GM23248 (cell line): Measurements from ENCODE around the gene ELFN1.

Source experiments
- EZH2 ChIP-seq: fragments of 200-600 bp; sonication (generic); IDR thresholded peaks from 2 replicates; pipeline ENCODE4 v1.6.1; 2018; ENCODE audit warnings: antibody characterized with exemption, mild to moderate bottlenecking; ENCODE audit not compliant: insufficient read depth, poor library complexity, severe bottlenecking
- EZH2phosphoT487 ChIP-seq: fragments of 200-600 bp; sonication (generic); IDR thresholded peaks from 2 replicates; pipeline ENCODE4 v1.6.1; 2018; ENCODE audit warnings: antibody characterized with exemption, moderate library complexity, mild to moderate bottlenecking, low read depth; ENCODE audit not compliant: insufficient read depth

DNA sequence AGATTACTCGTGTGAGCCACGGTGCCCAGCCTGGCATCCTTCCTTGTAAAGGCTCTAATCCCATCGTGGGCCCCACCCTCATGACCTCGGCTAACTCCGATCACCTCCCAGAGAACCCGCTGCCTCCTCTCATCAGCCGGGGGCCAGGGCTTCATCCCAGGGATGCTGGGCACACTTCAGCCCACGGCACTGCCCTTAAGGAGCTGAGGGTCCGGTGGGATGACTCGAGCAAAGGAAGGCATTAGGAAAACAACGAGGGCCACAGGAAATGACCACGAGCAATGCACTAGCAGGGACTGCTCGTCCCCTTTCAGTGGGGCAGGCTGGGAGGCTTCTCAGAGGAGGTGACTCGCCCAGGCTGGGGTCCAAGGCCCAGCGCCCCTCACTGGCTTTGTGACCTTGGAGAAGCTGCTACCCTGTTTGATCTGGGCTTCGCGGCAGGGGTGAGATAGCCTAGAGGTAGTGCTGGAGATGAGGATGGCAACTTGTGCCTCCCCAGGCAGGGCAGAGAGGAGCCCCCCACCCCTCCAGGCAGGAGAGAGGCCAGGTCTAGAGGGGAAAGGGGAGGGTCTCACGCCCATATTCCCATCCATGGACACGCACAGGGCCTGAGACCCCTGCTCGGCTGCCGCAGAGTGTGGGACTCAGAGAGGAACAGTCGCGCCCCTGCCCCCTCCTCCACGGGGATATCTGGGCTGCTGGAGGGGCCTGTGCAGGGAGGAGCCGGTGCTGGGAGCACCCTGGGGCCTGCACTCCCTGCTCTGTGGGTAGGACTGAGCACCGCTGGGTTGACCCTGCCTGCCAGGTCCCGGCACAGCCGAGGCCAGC lies 26.8 kb downstream of the ELFN1 start:
- TF ChIP-seq EZH2phosphoT487: no peak
- TF ChIP-seq EZH2: no peak
